H9 (cell line): Measurements from ENCODE around the gene PDE4B. TPM values are rescaled to one million over a fixed set of nuclear protein-coding genes. Genes with fewer than 3 reads are reported as not detected.

Experiments used
- DNase-seq: peaks from one replicate; pipeline ENCODE4 v3.0.0-alpha.2; 2017
- H2AFZ ChIP-seq: one replicate; pipeline ENCODE4 v1.6.1; 2013; ENCODE audit warnings: mild to moderate bottlenecking, low read length, control low read depth, moderate library complexity
- H2AK5ac ChIP-seq: 2 replicates; pipeline ENCODE4 v1.6.1; 2013; ENCODE audit warnings: low read length, control low read depth, mixed read lengths; ENCODE audit not compliant: insufficient read length
- H2BK120ac ChIP-seq: one replicate; pipeline ENCODE4 v1.6.1; 2013; ENCODE audit warnings: low read depth, mild to moderate bottlenecking, low read length, control low read depth, inconsistent platforms; ENCODE audit not compliant: poor library complexity, severe bottlenecking
- H2BK12ac ChIP-seq: 2 replicates; pipeline ENCODE4 v1.6.1; 2013; ENCODE audit warnings: low read length, control low read depth, mixed read lengths, low read depth; ENCODE audit not compliant: insufficient read length
- H2BK15ac ChIP-seq: 2 replicates; pipeline ENCODE4 v1.6.1; 2013; ENCODE audit warnings: low read depth, low read length, control low read depth
- H2BK20ac ChIP-seq: one replicate; pipeline ENCODE4 v1.6.1; 2013; ENCODE audit warnings: low read depth, mild to moderate bottlenecking, low read length, control low read depth, inconsistent platforms; ENCODE audit not compliant: poor library complexity, severe bottlenecking
- H2BK5ac ChIP-seq: 2 replicates; pipeline ENCODE4 v1.6.1; 2013; ENCODE audit warnings: low read length, control low read depth, mixed read lengths; ENCODE audit not compliant: insufficient read length
- H3K14ac ChIP-seq: 2 replicates; pipeline ENCODE4 v1.6.1; 2013; ENCODE audit warnings: low read length, control low read depth; ENCODE audit not compliant: insufficient read depth
- H3K18ac ChIP-seq: 2 replicates; pipeline ENCODE4 v1.6.1; 2013; ENCODE audit warnings: low read depth, mild to moderate bottlenecking, mixed read lengths, low read length, control low read depth; ENCODE audit not compliant: insufficient read length
- H3K23ac ChIP-seq: 2 replicates; pipeline ENCODE4 v1.6.1; 2013; ENCODE audit warnings: low read length, control low read depth, mixed read lengths, low read depth; ENCODE audit not compliant: insufficient read length
- H3K23me2 ChIP-seq: 2 replicates; pipeline ENCODE4 v1.6.1; 2013; ENCODE audit warnings: low read depth, mild to moderate bottlenecking, mixed read lengths, low read length, control low read depth; ENCODE audit not compliant: insufficient read length, poor library complexity, severe bottlenecking
- H3K27ac ChIP-seq: 2 replicates; pipeline ENCODE4 v1.5.1; 2013; ENCODE audit warnings: low read length, control low read depth, mixed read lengths, low read depth; ENCODE audit not compliant: insufficient read length
- H3K27me3 ChIP-seq: 2 replicates; pipeline ENCODE4 v1.6.1; 2013; ENCODE audit warnings: low read length, control low read depth, inconsistent platforms; ENCODE audit not compliant: insufficient read depth
- H3K4ac ChIP-seq: 2 replicates; pipeline ENCODE4 v1.6.1; 2013; ENCODE audit warnings: low read depth, mild to moderate bottlenecking, control low read depth, inconsistent platforms, low read length, moderate library complexity
- H3K4me1 ChIP-seq: 2 replicates; pipeline ENCODE4 v1.6.1; 2013; ENCODE audit warnings: low read length, control low read depth, inconsistent platforms; ENCODE audit not compliant: insufficient read depth
- H3K4me2 ChIP-seq: 2 replicates; pipeline ENCODE4 v1.6.1; 2013; ENCODE audit warnings: low read length, control low read depth, mixed read lengths; ENCODE audit not compliant: insufficient read length, insufficient read depth
- H3K56ac ChIP-seq: 2 replicates; pipeline ENCODE4 v1.6.1; 2013; ENCODE audit warnings: low read depth, mild to moderate bottlenecking, mixed read lengths, low read length, control low read depth; ENCODE audit not compliant: insufficient read length
- H3K79me1 ChIP-seq: 2 replicates; pipeline ENCODE4 v1.6.1; 2013; ENCODE audit warnings: low read depth, mild to moderate bottlenecking, moderate library complexity, low read length, control low read depth, inconsistent platforms; ENCODE audit not compliant: insufficient read depth, poor library complexity, severe bottlenecking
- H3K79me2 ChIP-seq: 2 replicates; pipeline ENCODE4 v1.6.1; 2013; ENCODE audit warnings: low read length, control low read depth, inconsistent platforms; ENCODE audit not compliant: insufficient read depth
- H3K9ac ChIP-seq: 2 replicates; pipeline ENCODE4 v1.6.1; 2013; ENCODE audit warnings: low read length, control low read depth, mixed read lengths; ENCODE audit not compliant: insufficient read length; ENCODE audit errors: extremely low read depth
- H3K9me3 ChIP-seq: one replicate; pipeline ENCODE4 v1.6.1; 2013; ENCODE audit warnings: low read depth, low read length, inconsistent platforms; ENCODE audit not compliant: control insufficient read depth
- H3T11ph ChIP-seq: one replicate; pipeline ENCODE4 v1.6.1; 2013; ENCODE audit warnings: mild to moderate bottlenecking, low read length, control low read depth, inconsistent platforms
- H4K20me1 ChIP-seq: one replicate; pipeline ENCODE4 v1.6.1; 2013; ENCODE audit not compliant: control insufficient read depth, insufficient read length, insufficient read depth
- H4K5ac ChIP-seq: 2 replicates; pipeline ENCODE4 v1.6.1; 2013; ENCODE audit warnings: low read depth, mild to moderate bottlenecking, mixed read lengths, low read length, control low read depth; ENCODE audit not compliant: insufficient read length
- H4K8ac ChIP-seq: replicated peaks from 2 replicates; pipeline ENCODE4 v1.6.1; 2013; ENCODE audit warnings: low read length, control low read depth, mixed read lengths, low read depth; ENCODE audit not compliant: insufficient read length
- H4K91ac ChIP-seq: 2 replicates; pipeline ENCODE4 v1.6.1; 2013; ENCODE audit warnings: low read depth, mild to moderate bottlenecking, moderate library complexity, mixed read lengths, low read length, control low read depth; ENCODE audit not compliant: insufficient read length
- H3K27ac Mint-ChIP-seq, 3 experiments: 2 replicates in 2 of 3; 3 replicates in 1 of 3; pipeline ENCODE4 v1.8.0; 2020 to 2021; ENCODE audit warnings: mixed read lengths in 3 of 3, mild to moderate bottlenecking in 1 of 3, moderate library complexity in 1 of 3
- H3K27me3 Mint-ChIP-seq: 2 replicates; pipeline ENCODE4 v1.8.0; 2021; ENCODE audit warnings: low read depth, mild to moderate bottlenecking, moderate library complexity, mixed read lengths
- H3K36me3 Mint-ChIP-seq, 3 experiments: 2 replicates in 2 of 3; 3 replicates in 1 of 3; pipeline ENCODE4 v1.8.0; 2020 to 2021; ENCODE audit warnings: low read depth in 3 of 3, mixed read lengths in 3 of 3; ENCODE audit not compliant: insufficient read depth in 1 of 3
- H3K4me1 Mint-ChIP-seq, 2 experiments: 2 replicates each; pipeline ENCODE4 v1.8.0; 2020; ENCODE audit warnings: mixed read lengths in 2 of 2
- H3K4me3 Mint-ChIP-seq, 2 experiments: 2 replicates in 1 of 2; 3 replicates in 1 of 2; pipeline ENCODE4 v1.8.0; 2020 to 2021; ENCODE audit warnings: mild to moderate bottlenecking in 2 of 2, mixed read lengths in 2 of 2, moderate library complexity in 1 of 2
- H3K9me3 Mint-ChIP-seq, 2 experiments: 2 replicates in 1 of 2; 3 replicates in 1 of 2; pipeline ENCODE4 v1.8.0; 2020; ENCODE audit warnings: mild to moderate bottlenecking in 2 of 2, mixed read lengths in 2 of 2, moderate library complexity in 1 of 2
- WGBS: extraction: QIAGEN DNeasy Blood & Tissue Kit; methylation state at CpG from one replicate; pipeline ENCODE4 v1.1.7; 2013; ENCODE audit warnings: missing lambda C conversion rate, low lambda C conversion rate, mixed read lengths; ENCODE audit not compliant: insufficient read length; ENCODE audit errors: extremely low coverage; 5-methylcytosine and 5-hydroxymethylcytosine counted together
- total RNA-seq: library from RNA; stranded (reverse); gene quantifications from 2 replicates; pipeline ENCODE4 v1.2.1, GENCODE V29; 2021
- TF ChIP-seq, protein P1 (sequence below): fragments of 200-600 bp; sonication (generic); conservative IDR thresholded peaks from 3 replicates; pipeline ENCODE4 v1.8.0; 2021; ENCODE audit warnings: antibody characterized with exemption, mild to moderate bottlenecking

Gene PDE4B
- total RNA-seq, 1 experiment from 2014 or later = 19.8 TPM

DNA sequence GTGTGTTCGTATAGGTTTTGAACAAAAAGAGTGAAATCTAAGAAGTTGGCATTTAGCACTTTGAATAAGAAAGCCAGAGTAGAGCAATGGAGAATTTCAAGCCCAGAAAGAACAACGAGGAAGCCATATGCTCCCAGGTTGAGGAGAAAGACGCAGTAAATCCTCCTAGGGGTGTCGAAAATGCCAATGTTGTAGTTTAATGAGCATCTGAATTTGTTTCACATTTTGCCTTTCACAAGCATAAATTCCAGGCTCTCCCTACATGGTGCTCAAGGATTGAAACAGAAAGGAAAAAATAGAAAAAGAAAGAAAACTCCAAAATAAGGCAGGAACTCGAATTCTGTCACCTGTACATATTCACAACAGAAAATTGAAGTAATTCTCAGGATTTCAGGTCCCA is 476.5 kb downstream of the PDE4B start:
- TF ChIP-seq, protein P1, sequence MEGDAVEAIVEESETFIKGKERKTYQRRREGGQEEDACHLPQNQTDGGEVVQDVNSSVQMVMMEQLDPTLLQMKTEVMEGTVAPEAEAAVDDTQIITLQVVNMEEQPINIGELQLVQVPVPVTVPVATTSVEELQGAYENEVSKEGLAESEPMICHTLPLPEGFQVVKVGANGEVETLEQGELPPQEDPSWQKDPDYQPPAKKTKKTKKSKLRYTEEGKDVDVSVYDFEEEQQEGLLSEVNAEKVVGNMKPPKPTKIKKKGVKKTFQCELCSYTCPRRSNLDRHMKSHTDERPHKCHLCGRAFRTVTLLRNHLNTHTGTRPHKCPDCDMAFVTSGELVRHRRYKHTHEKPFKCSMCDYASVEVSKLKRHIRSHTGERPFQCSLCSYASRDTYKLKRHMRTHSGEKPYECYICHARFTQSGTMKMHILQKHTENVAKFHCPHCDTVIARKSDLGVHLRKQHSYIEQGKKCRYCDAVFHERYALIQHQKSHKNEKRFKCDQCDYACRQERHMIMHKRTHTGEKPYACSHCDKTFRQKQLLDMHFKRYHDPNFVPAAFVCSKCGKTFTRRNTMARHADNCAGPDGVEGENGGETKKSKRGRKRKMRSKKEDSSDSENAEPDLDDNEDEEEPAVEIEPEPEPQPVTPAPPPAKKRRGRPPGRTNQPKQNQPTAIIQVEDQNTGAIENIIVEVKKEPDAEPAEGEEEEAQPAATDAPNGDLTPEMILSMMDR = no peak
- H2AFZ ChIP-seq = no peak overlapping the region
- Mint-ChIP-seq H3K27ac (no peak overlapping the region), H3K9me3 (no peaks in the 10 kb centered on the region), H3K4me3 (no peak overlapping the region), H3K36me3 (no peaks in the 10 kb centered on the region), H3K27me3 (no peaks in the 10 kb centered on the region), H3K4me1 (peaks cover 38 to 49% of the 10 kb centered on the region in 2 experiments)
- no peaks in the 10 kb centered on the region for H4K20me1 ChIP-seq
- no peak overlapping the region for H2BK15ac ChIP-seq
- no peaks in the 10 kb centered on the region for H3K79me2 ChIP-seq
- no peak overlapping the region for H3K18ac ChIP-seq
- no peak overlapping the region for H3K9ac ChIP-seq
- H3K4me2 ChIP-seq = no peak overlapping the region
- H3K56ac ChIP-seq = no peak overlapping the region
- no peak overlapping the region for H4K8ac ChIP-seq
- no peaks in the 10 kb centered on the region for H3K79me1 ChIP-seq
- no peaks in the 10 kb centered on the region for H3K27me3 ChIP-seq
- H3K14ac ChIP-seq = no peak overlapping the region
- no peak overlapping the region for H2AK5ac ChIP-seq
- H3K23me2 ChIP-seq = peaks cover 2% of the 10 kb centered on the region
- H2BK120ac ChIP-seq = no peak overlapping the region
- peaks cover 6% of the 10 kb centered on the region for H3K4me1 ChIP-seq
- no peaks in the 10 kb centered on the region for H3K9me3 ChIP-seq
- no peak overlapping the region for H2BK5ac ChIP-seq
- no peak overlapping the region for H4K91ac ChIP-seq
- H3K4ac ChIP-seq = no peak overlapping the region
- H4K5ac ChIP-seq = no peak overlapping the region
- no peak for DNase-seq
- H3K23ac ChIP-seq = no peak overlapping the region
- WGBS = no CpG with 5 or more reads among the region's 5 CpGs
- no peak overlapping the region for H2BK12ac ChIP-seq
- H3K27ac ChIP-seq = no peak overlapping the region
- no peak overlapping the region for H2BK20ac ChIP-seq
- H3T11ph ChIP-seq = no peak overlapping the region
